ENCODE data around the gene CD44. TPM values are rescaled to one million over a fixed set of nuclear protein-coding genes. Genes with fewer than 3 reads are reported as not detected.

The CD44 gene
- total and polyA plus RNA-seq, 2 donors (not counting 1 experiment from before 2014, with no cell fraction given): 660 to 980 TPM

GRCh38 chr11:35118906-35119305, 20.1 kb upstream of the CD44 start:
- Histone ChIP-seq H3K36me3 (ENCODE audit: control insufficient read depth, insufficient read depth, low read length) (no peaks in the 10 kb centered on the region), H3K4me3 (replicated peaks in 1 of 4; ENCODE audit: control extremely low read depth in 1 of 4, insufficient read depth in 1 of 4, low read depth in 3 of 4, low read length in 4 of 4) (no peak overlapping the region), H3K4me1 (ENCODE audit: control insufficient read depth, extremely low read depth, insufficient read depth, low read length) (no peaks in the 10 kb centered on the region), H3K27ac (ENCODE audit: insufficient read depth, low read length) (no peak overlapping the region), H3K9me3 (ENCODE audit: control insufficient read depth, insufficient read depth, low read depth, low read length) (no peaks in the 10 kb centered on the region), H2AFZ (ENCODE audit: low read length) (no peak overlapping the region), H3K9ac (ENCODE audit: insufficient read depth, low read length) (no peak overlapping the region), H4K20me1 (ENCODE audit: control insufficient read depth, extremely low read depth, insufficient read depth, low read length) (no peaks in the 10 kb centered on the region), H3K79me2 (ENCODE audit: control insufficient read depth, insufficient read depth, low read length) (no peaks in the 10 kb centered on the region), H3K4me2 (ENCODE audit: extremely low read depth, insufficient read depth, low read length) (no peak overlapping the region), H3K27me3 (ENCODE audit: control insufficient read depth, insufficient read depth, low read length) (no peaks in the 10 kb centered on the region)
- no peak for TF ChIP-seq CTCF (conservative IDR thresholded peaks at IDR 0.05 in 1 of 2, IDR thresholded peaks at IDR 0.05 in 1 of 2; ENCODE audit: low read depth in 1 of 2, low read length in 2 of 2)
- no peak for TF ChIP-seq EZH2 (IDR thresholded peaks at IDR 0.05; ENCODE audit: low read length, missing control alignments)
- DNase-seq (ENCODE audit: low read depth in 2 of 2): no peak

DNA sequence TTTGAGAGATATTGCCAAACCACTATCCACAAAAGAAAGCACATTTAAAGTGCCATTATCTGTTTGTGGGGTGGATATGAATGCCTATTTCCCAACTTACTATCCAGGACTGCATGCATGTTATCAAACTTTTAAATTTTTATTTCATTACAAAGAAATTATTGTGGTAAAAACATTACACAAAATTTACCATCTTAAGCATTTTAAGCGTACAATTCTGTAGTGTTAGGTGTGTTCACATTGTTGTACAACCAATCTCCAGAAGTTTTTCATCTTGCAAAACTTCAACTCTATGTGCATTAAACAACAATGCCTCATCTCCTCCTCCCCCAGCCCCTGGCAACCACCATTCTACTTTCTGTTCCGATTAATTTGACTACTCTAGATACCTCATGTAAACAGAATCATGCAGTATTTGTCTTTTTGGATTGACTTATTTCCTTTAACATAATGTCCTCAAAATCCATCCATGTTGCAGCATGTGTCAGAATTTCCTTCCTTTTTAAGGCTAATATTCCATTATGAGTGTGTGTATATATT, 17.6 kb upstream of the CD44 start:
- no peak overlapping the region for H3K4me3 ChIP-seq (replicated peaks in 1 of 4; ENCODE audit: control extremely low read depth in 1 of 4, insufficient read depth in 1 of 4, low read depth in 3 of 4, low read length in 4 of 4)
- no peak for TF ChIP-seq CTCF (conservative IDR thresholded peaks at IDR 0.05 in 1 of 2, IDR thresholded peaks at IDR 0.05 in 1 of 2; ENCODE audit: low read depth in 1 of 2, low read length in 2 of 2)
- no peaks in the 10 kb centered on the region for H3K27me3 ChIP-seq (ENCODE audit: control insufficient read depth, insufficient read depth, low read length)
- DNase-seq (ENCODE audit: low read depth in 2 of 2): no peak
- no peaks in the 10 kb centered on the region for H3K79me2 ChIP-seq (ENCODE audit: control insufficient read depth, insufficient read depth, low read length)
- H3K4me1 ChIP-seq (ENCODE audit: control insufficient read depth, extremely low read depth, insufficient read depth, low read length): no peaks in the 10 kb centered on the region
- H3K9ac ChIP-seq (ENCODE audit: insufficient read depth, low read length): no peak overlapping the region
- H4K20me1 ChIP-seq (ENCODE audit: control insufficient read depth, extremely low read depth, insufficient read depth, low read length): no peaks in the 10 kb centered on the region
- no peak overlapping the region for H3K4me2 ChIP-seq (ENCODE audit: extremely low read depth, insufficient read depth, low read length)
- H3K36me3 ChIP-seq (ENCODE audit: control insufficient read depth, insufficient read depth, low read length): no peaks in the 10 kb centered on the region
- H3K9me3 ChIP-seq (ENCODE audit: control insufficient read depth, insufficient read depth, low read depth, low read length): no peaks in the 10 kb centered on the region
- no peak overlapping the region for H2AFZ ChIP-seq (ENCODE audit: low read length)
- no peak overlapping the region for H3K27ac ChIP-seq (ENCODE audit: insufficient read depth, low read length)

- TF ChIP-seq EZH2 (IDR thresholded peaks at IDR 0.05; ENCODE audit: low read length, missing control alignments) (no peak), CTCF (conservative IDR thresholded peaks at IDR 0.05 in 1 of 2, IDR thresholded peaks at IDR 0.05 in 1 of 2; ENCODE audit: low read depth in 1 of 2, low read length in 2 of 2) (no peak)
- Histone ChIP-seq H3K36me3 (ENCODE audit: control insufficient read depth, insufficient read depth, low read length) (no peaks in the 10 kb centered on the region), H3K4me3 (replicated peaks in 1 of 4; ENCODE audit: control extremely low read depth in 1 of 4, insufficient read depth in 1 of 4, low read depth in 3 of 4, low read length in 4 of 4) (no peak overlapping the region), H4K20me1 (ENCODE audit: control insufficient read depth, extremely low read depth, insufficient read depth, low read length) (no peaks in the 10 kb centered on the region), H3K27ac (ENCODE audit: insufficient read depth, low read length) (no peak overlapping the region), H3K27me3 (ENCODE audit: control insufficient read depth, insufficient read depth, low read length) (no peaks in the 10 kb centered on the region), H3K4me2 (ENCODE audit: extremely low read depth, insufficient read depth, low read length) (no peak overlapping the region), H3K79me2 (ENCODE audit: control insufficient read depth, insufficient read depth, low read length) (no peaks in the 10 kb centered on the region), H2AFZ (ENCODE audit: low read length) (no peak overlapping the region), H3K9ac (ENCODE audit: insufficient read depth, low read length) (no peak overlapping the region), H3K9me3 (ENCODE audit: control insufficient read depth, insufficient read depth, low read depth, low read length) (no peaks in the 10 kb centered on the region), H3K4me1 (ENCODE audit: control insufficient read depth, extremely low read depth, insufficient read depth, low read length) (no peaks in the 10 kb centered on the region)
- no peak for DNase-seq (ENCODE audit: low read depth in 2 of 2)
Measured at GRCh38 chr11:35122308-35122707, 16.7 kb upstream of the CD44 start.
